HEK293 (cell line): ENCODE measurements around the gene NT5C2.

Source experiments
- CTCF ChIA-PET: fragments of 350-600 bp; formaldehyde crosslinking; extraction: SDS; loops from one replicate; lab custom pipeline; 2021; ENCODE audit warnings: antibody characterized with exemption; lab: Yijun Ruan, JAX
- POLR2A ChIA-PET: fragments of 300-600 bp; formaldehyde crosslinking; extraction: SDS; loops from one replicate; lab custom pipeline; 2020; ENCODE audit warnings: antibody characterized with exemption, inconsistent platforms; lab: Yijun Ruan, JAX
- H3K27ac ChIP-seq: fragments of 200-500 bp; sonication (Bioruptor generic); 2 replicates; pipeline ENCODE4 v1.5.1; 2014; ENCODE audit warnings: low read depth, low read length, control low read depth, inconsistent platforms; ENCODE audit errors: extremely low read depth
- H3K36me3 ChIP-seq, 2 experiments: fragments of 200-500 bp in 1 of 2; sonication (Bioruptor generic) in 1 of 2; 1 replicate in 1 of 2; 2 replicates in 1 of 2; pipeline ENCODE4 v1.5.1; 2014 to 2017; ENCODE audit warnings: inconsistent platforms in 2 of 2, low read length in 2 of 2; ENCODE audit not compliant: control insufficient read depth in 2 of 2, insufficient read depth in 1 of 2
- H3K4me1 ChIP-seq: fragments of 200-500 bp; sonication (Bioruptor generic); 2 replicates; pipeline ENCODE4 v1.5.1; 2014; ENCODE audit warnings: mild to moderate bottlenecking, low read length, inconsistent platforms; ENCODE audit not compliant: control insufficient read depth, insufficient read depth
- H3K4me3 ChIP-seq: 2 replicates; pipeline ENCODE4 v1.5.1; 2011; ENCODE audit warnings: low read depth, mild to moderate bottlenecking, control low read depth, low read length, moderate library complexity
- H3K9me3 ChIP-seq: fragments of 200-500 bp; sonication (Bioruptor generic); 2 replicates; pipeline ENCODE4 v1.5.1; 2014; ENCODE audit warnings: low read depth, low read length, inconsistent platforms; ENCODE audit not compliant: control insufficient read depth, insufficient read depth
- GLIS1 ChIP-seq: fragments of 450-650 bp; formaldehyde crosslinking; IDR thresholded peaks from 2 replicates; pipeline ENCODE4 v1.5.1; 2016; ENCODE audit warnings: missing biosample characterization, missing genetic modification characterization
- SP7 ChIP-seq: fragments of 450-650 bp; formaldehyde crosslinking; IDR thresholded peaks from 2 replicates; pipeline ENCODE4 v1.5.1; 2016; ENCODE audit warnings: missing biosample characterization, missing genetic modification characterization
- ZNF112 ChIP-seq: fragments of 450-650 bp; formaldehyde crosslinking; IDR thresholded peaks from 2 replicates; pipeline ENCODE4 v1.5.0; 2017; ENCODE audit warnings: missing biosample characterization, missing genetic modification characterization
- ZNF157 ChIP-seq: fragments of 450-650 bp; formaldehyde crosslinking; IDR thresholded peaks from 2 replicates; pipeline ENCODE4 v1.5.1; 2016; ENCODE audit warnings: missing biosample characterization, missing genetic modification characterization
- ZNF16 ChIP-seq: fragments of 450-650 bp; formaldehyde crosslinking; IDR thresholded peaks from 2 replicates; pipeline ENCODE4 v1.5.1; 2016; ENCODE audit warnings: low read depth, missing biosample characterization, missing genetic modification characterization
- ZNF335 ChIP-seq: fragments of 450-650 bp; formaldehyde crosslinking; conservative IDR thresholded peaks from 2 replicates; pipeline ENCODE4 v1.5.1; 2016; ENCODE audit warnings: missing biosample characterization, missing genetic modification characterization
- ZNF404 ChIP-seq: fragments of 450-650 bp; formaldehyde crosslinking; IDR thresholded peaks from 2 replicates; pipeline ENCODE4 v1.5.1; 2017; ENCODE audit warnings: missing biosample characterization, missing genetic modification characterization
- ZNF416 ChIP-seq: fragments of 450-650 bp; formaldehyde crosslinking; IDR thresholded peaks from 2 replicates; pipeline ENCODE4 v1.5.1; 2016; ENCODE audit warnings: missing biosample characterization, missing genetic modification characterization
- ZNF426 ChIP-seq: fragments of 450-650 bp; formaldehyde crosslinking; IDR thresholded peaks from 2 replicates; pipeline ENCODE4 v1.5.1; 2017; ENCODE audit warnings: missing biosample characterization, missing genetic modification characterization, mild to moderate bottlenecking, inconsistent platforms, moderate library complexity
- ZNF629 ChIP-seq: fragments of 450-650 bp; formaldehyde crosslinking; IDR thresholded peaks from 2 replicates; pipeline ENCODE4 v1.5.1; 2017; ENCODE audit warnings: missing biosample characterization, missing genetic modification characterization
- ZNF777 ChIP-seq: fragments of 450-650 bp; formaldehyde crosslinking; IDR thresholded peaks from 2 replicates; pipeline ENCODE4 v1.5.1; 2017; ENCODE audit warnings: missing biosample characterization, missing genetic modification characterization, borderline replicate concordance
- TF ChIP-seq, protein P1 (sequence below): fragments of 450-650 bp; formaldehyde crosslinking; IDR thresholded peaks from 2 replicates; pipeline ENCODE4 v1.5.1; 2016; ENCODE audit warnings: missing biosample characterization, missing genetic modification characterization
- TF ChIP-seq, protein P2 (sequence below): fragments of 450-650 bp; IDR thresholded peaks from 2 replicates; pipeline ENCODE4 v1.5.1; 2018; ENCODE audit warnings: missing biosample characterization, missing genetic modification characterization
- TF ChIP-seq, protein P3 (sequence below): fragments of 450-650 bp; formaldehyde crosslinking; IDR thresholded peaks from 2 replicates; pipeline ENCODE4 v1.5.1; 2016; ENCODE audit warnings: missing biosample characterization, missing genetic modification characterization
- TF ChIP-seq, protein P4 (sequence below): fragments of 450-650 bp; formaldehyde crosslinking; IDR thresholded peaks from 2 replicates; pipeline ENCODE4 v1.5.1; 2017; ENCODE audit warnings: missing biosample characterization, missing genetic modification characterization
- TF ChIP-seq, protein P5 (sequence below): fragments of 450-650 bp; formaldehyde crosslinking; IDR thresholded peaks from 2 replicates; pipeline ENCODE4 v1.5.1; 2017; ENCODE audit warnings: missing biosample characterization, missing genetic modification characterization
- TF ChIP-seq, protein P6 (sequence below): fragments of 450-650 bp; formaldehyde crosslinking; IDR thresholded peaks from 2 replicates; pipeline ENCODE4 v1.5.1; 2016; ENCODE audit warnings: missing biosample characterization, missing genetic modification characterization, borderline replicate concordance

Gene NT5C2

DNA sequence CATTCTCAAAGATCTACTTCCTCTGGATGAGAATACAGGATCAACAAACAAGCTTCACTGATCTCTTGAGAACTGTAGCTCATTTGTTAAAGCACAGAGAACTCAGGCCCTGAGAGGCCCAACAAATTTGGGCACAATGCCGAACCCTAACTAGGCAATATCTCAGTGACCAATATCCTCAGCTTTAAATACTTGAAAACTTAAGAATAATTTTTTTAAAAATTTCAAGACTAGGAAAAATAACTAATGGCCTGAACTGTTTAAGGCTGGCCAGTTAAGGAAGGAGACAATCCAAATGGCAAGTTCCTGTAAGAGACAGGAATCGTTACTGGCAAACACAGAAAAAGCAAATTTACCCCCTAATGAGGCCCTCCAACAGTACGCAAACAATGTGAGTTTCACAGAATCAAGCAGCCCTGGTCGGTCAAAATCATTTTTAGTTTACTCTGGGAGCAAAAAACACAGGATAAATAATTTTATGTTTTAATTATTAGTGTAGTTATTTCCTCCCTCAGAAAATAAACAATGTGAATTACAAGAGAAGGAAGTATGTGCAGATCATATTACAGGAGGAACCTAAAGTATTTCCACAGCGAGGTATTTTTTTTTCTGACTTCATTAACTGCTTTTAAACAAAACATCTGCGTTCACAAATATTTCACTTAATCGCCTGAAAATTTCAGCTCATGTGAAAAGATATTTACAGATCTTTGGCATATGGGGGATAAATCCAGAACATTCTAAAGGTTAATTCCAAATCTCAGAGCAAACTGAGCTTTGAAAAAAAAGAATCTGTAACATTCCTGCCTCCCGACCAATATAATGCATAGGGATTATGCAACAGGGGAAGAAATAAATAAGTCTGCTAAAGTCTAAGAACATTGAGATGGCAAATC lies 39.5 kb downstream of the NT5C2 start:
- Histone ChIP-seq H3K36me3 (no peaks in the 10 kb centered on the region; a peak in 1 of 3 replicates), H3K4me1 (peaks cover 28% of the 10 kb centered on the region), H3K4me3 (no peak overlapping the region), H3K27ac (no peak overlapping the region), H3K9me3 (no peaks in the 10 kb centered on the region)
- ChIA-PET POLR2A (no interaction called here), CTCF (interaction anchor here (0.6 to 1.7 kb wide), 7 partner anchors 38 to 1751 kb away, joined by 3 to 5 read pairs (median 3); no protein-coding TSS in a partner anchor)
- TF ChIP-seq ZNF426 (tag by site-specific recombination): no peak
- TF ChIP-seq GLIS1 (tag by site-specific recombination): peak; percentile 28
- TF ChIP-seq, protein P1, sequence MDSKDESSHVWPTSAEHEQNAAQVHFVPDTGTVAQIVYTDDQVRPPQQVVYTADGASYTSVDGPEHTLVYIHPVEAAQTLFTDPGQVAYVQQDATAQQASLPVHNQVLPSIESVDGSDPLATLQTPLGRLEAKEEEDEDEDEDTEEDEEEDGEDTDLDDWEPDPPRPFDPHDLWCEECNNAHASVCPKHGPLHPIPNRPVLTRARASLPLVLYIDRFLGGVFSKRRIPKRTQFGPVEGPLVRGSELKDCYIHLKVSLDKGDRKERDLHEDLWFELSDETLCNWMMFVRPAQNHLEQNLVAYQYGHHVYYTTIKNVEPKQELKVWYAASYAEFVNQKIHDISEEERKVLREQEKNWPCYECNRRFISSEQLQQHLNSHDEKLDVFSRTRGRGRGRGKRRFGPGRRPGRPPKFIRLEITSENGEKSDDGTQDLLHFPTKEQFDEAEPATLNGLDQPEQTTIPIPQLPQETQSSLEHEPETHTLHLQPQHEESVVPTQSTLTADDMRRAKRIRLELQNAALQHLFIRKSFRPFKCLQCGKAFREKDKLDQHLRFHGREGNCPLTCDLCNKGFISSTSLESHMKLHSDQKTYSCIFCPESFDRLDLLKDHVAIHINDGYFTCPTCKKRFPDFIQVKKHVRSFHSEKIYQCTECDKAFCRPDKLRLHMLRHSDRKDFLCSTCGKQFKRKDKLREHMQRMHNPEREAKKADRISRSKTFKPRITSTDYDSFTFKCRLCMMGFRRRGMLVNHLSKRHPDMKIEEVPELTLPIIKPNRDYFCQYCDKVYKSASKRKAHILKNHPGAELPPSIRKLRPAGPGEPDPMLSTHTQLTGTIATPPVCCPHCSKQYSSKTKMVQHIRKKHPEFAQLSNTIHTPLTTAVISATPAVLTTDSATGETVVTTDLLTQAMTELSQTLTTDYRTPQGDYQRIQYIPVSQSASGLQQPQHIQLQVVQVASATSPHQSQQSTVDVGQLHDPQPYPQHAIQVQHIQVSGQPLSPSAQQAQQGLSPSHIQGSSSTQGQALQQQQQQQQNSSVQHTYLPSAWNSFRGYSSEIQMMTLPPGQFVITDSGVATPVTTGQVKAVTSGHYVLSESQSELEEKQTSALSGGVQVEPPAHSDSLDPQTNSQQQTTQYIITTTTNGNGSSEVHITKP (tag by site-specific recombination): 0 out of 2 replicates have a peak, but pooled peaks have one; percentile 45
- TF ChIP-seq SP7: 0 out of 2 replicates have a peak, but pooled peaks have one; percentile 17
- TF ChIP-seq, protein P2, sequence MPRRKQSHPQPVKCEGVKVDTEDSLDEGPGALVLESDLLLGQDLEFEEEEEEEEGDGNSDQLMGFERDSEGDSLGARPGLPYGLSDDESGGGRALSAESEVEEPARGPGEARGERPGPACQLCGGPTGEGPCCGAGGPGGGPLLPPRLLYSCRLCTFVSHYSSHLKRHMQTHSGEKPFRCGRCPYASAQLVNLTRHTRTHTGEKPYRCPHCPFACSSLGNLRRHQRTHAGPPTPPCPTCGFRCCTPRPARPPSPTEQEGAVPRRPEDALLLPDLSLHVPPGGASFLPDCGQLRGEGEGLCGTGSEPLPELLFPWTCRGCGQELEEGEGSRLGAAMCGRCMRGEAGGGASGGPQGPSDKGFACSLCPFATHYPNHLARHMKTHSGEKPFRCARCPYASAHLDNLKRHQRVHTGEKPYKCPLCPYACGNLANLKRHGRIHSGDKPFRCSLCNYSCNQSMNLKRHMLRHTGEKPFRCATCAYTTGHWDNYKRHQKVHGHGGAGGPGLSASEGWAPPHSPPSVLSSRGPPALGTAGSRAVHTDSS: 0 out of 2 replicates have a peak, but pooled peaks have one; percentile 5
- no peak for TF ChIP-seq ZNF112 (tag by site-specific recombination)
- 0 out of 2 replicates have a peak, but pooled peaks have one; percentile 15 for TF ChIP-seq ZNF629
- TF ChIP-seq, protein P3, sequence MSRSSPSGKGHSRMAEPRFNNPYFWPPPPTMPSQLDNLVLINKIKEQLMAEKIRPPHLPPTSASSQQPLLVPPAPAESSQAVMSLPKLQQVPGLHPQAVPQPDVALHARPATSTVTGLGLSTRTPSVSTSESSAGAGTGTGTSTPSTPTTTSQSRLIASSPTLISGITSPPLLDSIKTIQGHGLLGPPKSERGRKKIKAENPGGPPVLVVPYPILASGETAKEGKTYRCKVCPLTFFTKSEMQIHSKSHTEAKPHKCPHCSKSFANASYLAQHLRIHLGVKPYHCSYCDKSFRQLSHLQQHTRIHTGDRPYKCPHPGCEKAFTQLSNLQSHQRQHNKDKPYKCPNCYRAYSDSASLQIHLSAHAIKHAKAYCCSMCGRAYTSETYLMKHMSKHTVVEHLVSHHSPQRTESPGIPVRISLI (tag by site-specific recombination): peak; percentile 90
- no peak for TF ChIP-seq ZNF404 (tag by site-specific recombination)
- TF ChIP-seq, protein P4, sequence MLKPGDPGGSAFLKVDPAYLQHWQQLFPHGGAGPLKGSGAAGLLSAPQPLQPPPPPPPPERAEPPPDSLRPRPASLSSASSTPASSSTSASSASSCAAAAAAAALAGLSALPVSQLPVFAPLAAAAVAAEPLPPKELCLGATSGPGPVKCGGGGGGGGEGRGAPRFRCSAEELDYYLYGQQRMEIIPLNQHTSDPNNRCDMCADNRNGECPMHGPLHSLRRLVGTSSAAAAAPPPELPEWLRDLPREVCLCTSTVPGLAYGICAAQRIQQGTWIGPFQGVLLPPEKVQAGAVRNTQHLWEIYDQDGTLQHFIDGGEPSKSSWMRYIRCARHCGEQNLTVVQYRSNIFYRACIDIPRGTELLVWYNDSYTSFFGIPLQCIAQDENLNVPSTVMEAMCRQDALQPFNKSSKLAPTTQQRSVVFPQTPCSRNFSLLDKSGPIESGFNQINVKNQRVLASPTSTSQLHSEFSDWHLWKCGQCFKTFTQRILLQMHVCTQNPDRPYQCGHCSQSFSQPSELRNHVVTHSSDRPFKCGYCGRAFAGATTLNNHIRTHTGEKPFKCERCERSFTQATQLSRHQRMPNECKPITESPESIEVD (tag by site-specific recombination): peak; percentile 91
- peak; percentile 92 for TF ChIP-seq ZNF335

DNA sequence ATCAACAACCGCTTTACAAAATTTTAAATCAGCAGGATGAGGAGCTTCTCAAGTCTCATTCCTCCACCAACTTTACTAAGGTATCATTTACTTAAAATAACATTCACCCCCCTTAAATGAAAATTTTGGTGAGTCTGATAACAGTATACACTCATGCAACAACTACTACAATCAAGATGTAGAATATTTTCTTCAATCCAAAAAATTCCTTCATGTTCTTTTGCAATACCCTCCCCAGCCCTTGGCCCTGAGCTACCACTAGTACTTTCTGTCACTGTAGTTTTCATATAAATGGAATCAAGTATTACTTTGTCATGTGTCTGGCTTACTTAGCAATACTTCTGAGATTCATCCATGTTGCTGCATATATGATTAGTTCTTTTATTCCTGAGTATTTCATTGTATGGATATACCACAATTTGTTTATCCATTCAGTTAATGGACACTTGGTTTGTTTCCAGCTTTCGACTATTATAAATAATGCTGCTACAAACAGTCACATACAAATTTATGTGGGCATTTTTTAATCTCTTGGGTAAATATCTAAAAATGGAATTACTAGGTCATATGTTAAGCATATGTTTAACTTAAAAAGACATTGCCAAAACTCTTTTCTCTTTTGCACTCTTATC lies 43.0 kb downstream of the NT5C2 start:
- Histone ChIP-seq H3K9me3 (no peaks in the 10 kb centered on the region), H3K4me3 (no peak overlapping the region), H3K36me3 (no peaks in the 10 kb centered on the region), H3K27ac (no peak overlapping the region), H3K4me1 (peaks cover 45% of the 10 kb centered on the region)
- CTCF ChIA-PET: interaction anchor here (0.8 to 0.9 kb wide), 2 partner anchors 15 to 316 kb away, joined by 3 to 5 read pairs; no protein-coding TSS in a partner anchor
- POLR2A ChIA-PET: no interaction called here
- TF ChIP-seq ZNF416 (tag by site-specific recombination) (no peak), ZNF16 (tag by site-specific recombination) (no peak), ZNF777 (tag by site-specific recombination) (no peak), ZNF157 (no peak)
- TF ChIP-seq, protein P5, sequence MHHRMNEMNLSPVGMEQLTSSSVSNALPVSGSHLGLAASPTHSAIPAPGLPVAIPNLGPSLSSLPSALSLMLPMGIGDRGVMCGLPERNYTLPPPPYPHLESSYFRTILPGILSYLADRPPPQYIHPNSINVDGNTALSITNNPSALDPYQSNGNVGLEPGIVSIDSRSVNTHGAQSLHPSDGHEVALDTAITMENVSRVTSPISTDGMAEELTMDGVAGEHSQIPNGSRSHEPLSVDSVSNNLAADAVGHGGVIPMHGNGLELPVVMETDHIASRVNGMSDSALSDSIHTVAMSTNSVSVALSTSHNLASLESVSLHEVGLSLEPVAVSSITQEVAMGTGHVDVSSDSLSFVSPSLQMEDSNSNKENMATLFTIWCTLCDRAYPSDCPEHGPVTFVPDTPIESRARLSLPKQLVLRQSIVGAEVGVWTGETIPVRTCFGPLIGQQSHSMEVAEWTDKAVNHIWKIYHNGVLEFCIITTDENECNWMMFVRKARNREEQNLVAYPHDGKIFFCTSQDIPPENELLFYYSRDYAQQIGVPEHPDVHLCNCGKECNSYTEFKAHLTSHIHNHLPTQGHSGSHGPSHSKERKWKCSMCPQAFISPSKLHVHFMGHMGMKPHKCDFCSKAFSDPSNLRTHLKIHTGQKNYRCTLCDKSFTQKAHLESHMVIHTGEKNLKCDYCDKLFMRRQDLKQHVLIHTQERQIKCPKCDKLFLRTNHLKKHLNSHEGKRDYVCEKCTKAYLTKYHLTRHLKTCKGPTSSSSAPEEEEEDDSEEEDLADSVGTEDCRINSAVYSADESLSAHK (tag by site-specific recombination): no peak
- TF ChIP-seq, protein P6, sequence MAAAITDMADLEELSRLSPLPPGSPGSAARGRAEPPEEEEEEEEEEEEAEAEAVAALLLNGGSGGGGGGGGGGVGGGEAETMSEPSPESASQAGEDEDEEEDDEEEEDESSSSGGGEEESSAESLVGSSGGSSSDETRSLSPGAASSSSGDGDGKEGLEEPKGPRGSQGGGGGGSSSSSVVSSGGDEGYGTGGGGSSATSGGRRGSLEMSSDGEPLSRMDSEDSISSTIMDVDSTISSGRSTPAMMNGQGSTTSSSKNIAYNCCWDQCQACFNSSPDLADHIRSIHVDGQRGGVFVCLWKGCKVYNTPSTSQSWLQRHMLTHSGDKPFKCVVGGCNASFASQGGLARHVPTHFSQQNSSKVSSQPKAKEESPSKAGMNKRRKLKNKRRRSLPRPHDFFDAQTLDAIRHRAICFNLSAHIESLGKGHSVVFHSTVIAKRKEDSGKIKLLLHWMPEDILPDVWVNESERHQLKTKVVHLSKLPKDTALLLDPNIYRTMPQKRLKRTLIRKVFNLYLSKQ (tag by site-specific recombination): no peak
- TF ChIP-seq, protein P4 (tag by site-specific recombination): no peak; the same call in 1 of the 2 replicates
